ENCODE measurements around the gene LDHD. TPM values are rescaled to one million over a fixed set of nuclear protein-coding genes. Genes with fewer than 3 reads are reported as not detected.

The LDHD gene
- total and polyA plus RNA-seq, 9 of the 15 experiments (the other 6 are each of a cell fraction or from before 2014, with no cell fraction given) = 0.19 to 0.86 (median 0.54) TPM; not detected in 3

- peak; percentile 98; the same call in 1 of the 2 replicates for TF ChIP-seq RNF2 (IDR thresholded peaks at IDR 0.05)
- TF ChIP-seq ZEB2 (IDR thresholded peaks at IDR 0.05) = 0 out of 2 replicates have a peak, but pooled peaks have one; percentile 56
- TF ChIP-seq CHD1 (IDR thresholded peaks at IDR 0.05; ENCODE audit: low read length) = no peak
- peak; percentile 36 to 52; a peak in 3 of 4 replicates for TF ChIP-seq RAD21 (CRISPR knock-in tag; conservative IDR thresholded peaks at IDR 0.05 in 1 of 2, IDR thresholded peaks at IDR 0.05 in 1 of 2)
- TF ChIP-seq ZNF583 (CRISPR knock-in tag; IDR thresholded peaks at IDR 0.05) = peak; percentile 88
- TF ChIP-seq MGA (IDR thresholded peaks at IDR 0.05) = peak; percentile 62
- TF ChIP-seq, protein P1, sequence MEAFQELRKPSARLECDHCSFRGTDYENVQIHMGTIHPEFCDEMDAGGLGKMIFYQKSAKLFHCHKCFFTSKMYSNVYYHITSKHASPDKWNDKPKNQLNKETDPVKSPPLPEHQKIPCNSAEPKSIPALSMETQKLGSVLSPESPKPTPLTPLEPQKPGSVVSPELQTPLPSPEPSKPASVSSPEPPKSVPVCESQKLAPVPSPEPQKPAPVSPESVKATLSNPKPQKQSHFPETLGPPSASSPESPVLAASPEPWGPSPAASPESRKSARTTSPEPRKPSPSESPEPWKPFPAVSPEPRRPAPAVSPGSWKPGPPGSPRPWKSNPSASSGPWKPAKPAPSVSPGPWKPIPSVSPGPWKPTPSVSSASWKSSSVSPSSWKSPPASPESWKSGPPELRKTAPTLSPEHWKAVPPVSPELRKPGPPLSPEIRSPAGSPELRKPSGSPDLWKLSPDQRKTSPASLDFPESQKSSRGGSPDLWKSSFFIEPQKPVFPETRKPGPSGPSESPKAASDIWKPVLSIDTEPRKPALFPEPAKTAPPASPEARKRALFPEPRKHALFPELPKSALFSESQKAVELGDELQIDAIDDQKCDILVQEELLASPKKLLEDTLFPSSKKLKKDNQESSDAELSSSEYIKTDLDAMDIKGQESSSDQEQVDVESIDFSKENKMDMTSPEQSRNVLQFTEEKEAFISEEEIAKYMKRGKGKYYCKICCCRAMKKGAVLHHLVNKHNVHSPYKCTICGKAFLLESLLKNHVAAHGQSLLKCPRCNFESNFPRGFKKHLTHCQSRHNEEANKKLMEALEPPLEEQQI (IDR thresholded peaks at IDR 0.05) = no peak
- TF ChIP-seq E2F3 (CRISPR knock-in tag; IDR thresholded peaks at IDR 0.05) = peak; percentile 22; the same call in 1 of the 2 replicates
- peak; percentile 48 for TF ChIP-seq MEIS2 (IDR thresholded peaks at IDR 0.05; ENCODE audit: partially characterized antibody)
- no peak for TF ChIP-seq POLR3A (IDR thresholded peaks at IDR 0.05; ENCODE audit: borderline replicate concordance, extremely low read depth, insufficient read depth, insufficient read length)
- 0 out of 2 replicates have a peak, but pooled peaks have one; percentile 32 for TF ChIP-seq JUN (IDR thresholded peaks at IDR 0.05; ENCODE audit: borderline replicate concordance, low read depth, low read length)
- no peak for TF ChIP-seq JUN (CRISPR knock-in tag; IDR thresholded peaks at IDR 0.05; ENCODE audit: borderline replicate concordance)
- 0 out of 4 replicates have a peak, but pooled peaks of 1 of the 2 experiments have one; percentile 32 for TF ChIP-seq TRIM24 (IDR thresholded peaks at IDR 0.05)
Measured at GRCh38 chr16:75074920-75075687, 41.5 kb downstream of the LDHD start (continued).
